HepG2 (cell line): Measurements from ENCODE around the gene ESRP2. TPM values are rescaled to one million over a fixed set of nuclear protein-coding genes. Genes with fewer than 3 reads are reported as not detected.

Experiments used
- ATAC-seq: fragments of 200-7000 bp; cut with Tn5 transposase; 3 replicates; pipeline ENCODE4 v1.9.1; 2020; ENCODE audit warnings: mild to moderate bottlenecking, moderate library complexity
- BruUV-seq: library from RNA; stranded (reverse); fragments of 400-500 nt; replicated peaks from 2 replicates; lab custom pipeline; 2021; lab: Mats Ljungman, UMichigan
- CTCF ChIA-PET: fragments of 300-600 bp; formaldehyde crosslinking; extraction: SDS; loops from one replicate; lab custom pipeline; 2021; ENCODE audit warnings: low total read pairs, inconsistent platforms, low intra/inter-chr PET ratio; lab: Yijun Ruan, JAX
- POLR2A ChIA-PET: fragments of 350-600 bp; sonication (Branson Sonifier 250); formaldehyde crosslinking; loops from one replicate; lab custom pipeline; 2020; ENCODE audit warnings: antibody characterized with exemption, inconsistent platforms; lab: Yijun Ruan, JAX
- DNase-seq: peaks from one replicate; pipeline ENCODE4 v3.0.0-alpha.2; 2015; ENCODE audit warnings: low spot score
- FAIRE-seq: peaks from 3 replicates; lab custom pipeline; 2011; peaks lifted over from hg19 to GRCh38; lab: Jason Lieb, UNC
- H2AFZ ChIP-seq: one replicate; pipeline ENCODE4 v1.6.1; 2011; ENCODE audit warnings: low read length, inconsistent platforms
- H3K27ac ChIP-seq: fragments of 300-600 bp; 3 replicates; pipeline ENCODE4 v1.8.0; 2011; ENCODE audit warnings: mixed run types, mild to moderate bottlenecking, mixed read lengths, low read length, inconsistent platforms; ENCODE audit not compliant: insufficient read depth; ENCODE audit errors: extremely low read length
- H3K27me3 ChIP-seq, 2 experiments: fragments of 200-600 bp in 1 of 2; 2 replicates in 1 of 2; 3 replicates in 1 of 2; pipeline versions ENCODE4 v1.6.0 to v1.8.0; 2011; ENCODE audit warnings: low read length in 2 of 2, mild to moderate bottlenecking in 2 of 2, moderate library complexity in 2 of 2, inconsistent platforms in 1 of 2; ENCODE audit not compliant: insufficient read depth in 2 of 2, control insufficient read depth in 1 of 2
- H3K36me3 ChIP-seq, 2 experiments: fragments of 200-600 bp in 1 of 2; replicated peaks in 1 of 2; 2 replicates in 1 of 2; 3 replicates in 1 of 2; pipeline versions ENCODE4 v1.5.1 to v1.8.0; 2011; ENCODE audit warnings: low read length in 2 of 2, inconsistent platforms in 1 of 2; ENCODE audit not compliant: insufficient read depth in 2 of 2, control insufficient read depth in 1 of 2
- H3K4me1 ChIP-seq: 2 replicates; pipeline ENCODE4 v1.5.1; 2012; ENCODE audit warnings: low read length, inconsistent platforms; ENCODE audit not compliant: insufficient read depth
- H3K4me2 ChIP-seq: 2 replicates; pipeline ENCODE4 v1.6.0; 2011; ENCODE audit warnings: low read depth, low read length, inconsistent platforms
- H3K4me3 ChIP-seq, 3 experiments: fragments of 200-600 bp in 1 of 3; sonication (generic), shearing (Covaris generic) in 1 of 3; replicated peaks in 1 of 3; 2 replicates each; pipeline ENCODE4 v1.5.1; 2011 to 2016; ENCODE audit warnings: low read length in 3 of 3, inconsistent platforms in 2 of 3, low read depth in 2 of 3, mild to moderate bottlenecking in 2 of 3, control low read depth in 1 of 3, mixed read lengths in 1 of 3; ENCODE audit not compliant: insufficient read depth in 1 of 3
- H3K79me2 ChIP-seq: one replicate; pipeline ENCODE4 v1.6.1; 2011; ENCODE audit warnings: low read length, inconsistent platforms; ENCODE audit not compliant: insufficient read depth
- H3K9ac ChIP-seq: 2 replicates; pipeline ENCODE4 v1.6.0; 2011; ENCODE audit warnings: mild to moderate bottlenecking, low read depth, low read length, inconsistent platforms; ENCODE audit not compliant: insufficient read depth
- H3K9me3 ChIP-seq: 2 replicates; pipeline ENCODE4 v1.5.1; 2012; ENCODE audit warnings: mild to moderate bottlenecking, low read length
- H4K20me1 ChIP-seq: 2 replicates; pipeline ENCODE4 v1.6.0; 2011; ENCODE audit warnings: inconsistent platforms, mild to moderate bottlenecking, low read length, moderate library complexity; ENCODE audit not compliant: insufficient read depth
- HDAC2 ChIP-seq: sonication (generic); formaldehyde crosslinking; IDR thresholded peaks from 2 replicates; pipeline ENCODE4 v1.4.0; 2020; ENCODE audit warnings: missing genetic modification reagents
- KDM3A ChIP-seq: IDR thresholded peaks from 2 replicates; pipeline ENCODE4 v1.6.1; 2018; ENCODE audit warnings: low read depth, missing compliant biosample characterization
- PRMT3 ChIP-seq: sonication (generic); formaldehyde crosslinking; IDR thresholded peaks from 2 replicates; pipeline ENCODE4 v1.8.1; 2022; ENCODE audit warnings: low read depth, mild to moderate bottlenecking, moderate library complexity, missing genetic modification reagents, borderline replicate concordance
- RFXAP ChIP-seq: sonication (generic); formaldehyde crosslinking; IDR thresholded peaks from 2 replicates; pipeline ENCODE4 v1.4.0; 2020; ENCODE audit warnings: missing genetic modification reagents, borderline replicate concordance
- SIX1 ChIP-seq: sonication (generic); formaldehyde crosslinking; IDR thresholded peaks from 2 replicates; pipeline ENCODE4 v1.4.0; 2020; ENCODE audit warnings: missing genetic modification reagents, borderline replicate concordance
- SNAI1 ChIP-seq: sonication (generic); formaldehyde crosslinking; IDR thresholded peaks from 2 replicates; pipeline ENCODE4 v1.5.0; 2020; ENCODE audit warnings: mild to moderate bottlenecking, missing genetic modification reagents, borderline replicate concordance
- ZC3H4 ChIP-seq: sonication (generic); formaldehyde crosslinking; IDR thresholded peaks from 2 replicates; pipeline ENCODE4 v1.4.0; 2020; ENCODE audit warnings: missing genetic modification reagents, borderline replicate concordance
- ZMYM3 ChIP-seq: sonication (generic); formaldehyde crosslinking; IDR thresholded peaks from 2 replicates; pipeline ENCODE4 v1.5.1; 2020; ENCODE audit warnings: mild to moderate bottlenecking, missing genetic modification reagents
- ZNF224 ChIP-seq: sonication (generic); formaldehyde crosslinking; IDR thresholded peaks from 2 replicates; pipeline ENCODE4 v1.5.0; 2020; ENCODE audit warnings: mild to moderate bottlenecking, missing genetic modification reagents
- ZNF33A ChIP-seq: sonication (generic); formaldehyde crosslinking; IDR thresholded peaks from 2 replicates; pipeline ENCODE4 v1.5.1; 2020; ENCODE audit warnings: missing genetic modification reagents, mild to moderate bottlenecking, moderate library complexity, borderline replicate concordance
- ZNF383 ChIP-seq: sonication (generic); formaldehyde crosslinking; IDR thresholded peaks from 2 replicates; pipeline ENCODE4 v1.4.0; 2020; ENCODE audit warnings: missing genetic modification reagents, mild to moderate bottlenecking, borderline replicate concordance
- ZNF761 ChIP-seq: sonication (generic); formaldehyde crosslinking; conservative IDR thresholded peaks from 2 replicates; pipeline ENCODE4 v1.4.0; 2020; ENCODE audit warnings: mild to moderate bottlenecking, missing genetic modification reagents
- WGBS: methylation state at CpG from one replicate; pipeline ENCODE4 v1.1.6; 2017; ENCODE audit warnings: low lambda C conversion rate; 5-methylcytosine and 5-hydroxymethylcytosine counted together
- in situ Hi-C: cut with HindIII; loops from 2 replicates; pipeline ENCODE4 v1.10.0; 2017; ENCODE audit warnings: low pct_unique_long_range_greater_than_20kb; ENCODE audit not compliant: extremely low pct_ligation_motif_present
- intact Hi-C: fragments of 100-400 bp; cut with micrococcal nuclease; formaldehyde crosslinking; loops from one replicate; pipeline ENCODE4 v1.10.0; 2022; ENCODE audit not compliant: unreplicated experiment
- polyA plus RNA-seq, 8 experiments: library from polyadenylated mRNA; depleted of rRNA in 3 of 8; stranded (reverse) in 7 of 8; unstranded in 1 of 8; fragments of >200 nt; fragmentation: Illumina TruSeq in 4 of 8; extraction: Trizol in 4 of 8; gene quantifications; 2 replicates each; pipeline versions ENCODE4 v1.2.1 to v1.2.3, GENCODE V29; 2011 to 2016; ENCODE audit warnings: low read depth in 4 of 8, missing spikeins in 1 of 8, mixed read lengths in 1 of 8; ENCODE audit not compliant: insufficient read depth in 1 of 8
- total RNA-seq, 5 experiments: library from RNA; depleted of rRNA; stranded (reverse); fragments of >200 nt; fragmentation: Illumina TruSeq; extraction: Trizol; gene quantifications; 2 replicates each; pipeline ENCODE4 v1.2.3, GENCODE V29; 2016; ENCODE audit warnings: low read depth in 1 of 5

Gene ESRP2
- total and polyA plus RNA-seq, 2 of the 13 experiments (the other 11 are each of a cell fraction or from before 2014, with no cell fraction given): 21.1 to 32.4 TPM

- Histone ChIP-seq H3K79me2 (peaks cover 46% of the 10 kb centered on the region), H3K36me3 (peaks cover 20 to 41% of the 10 kb centered on the region in 2 experiments), H3K9ac (peak overlapping the region; percentile 27; the same call in 1 of the 2 replicates), H3K4me1 (peaks cover 67% of the 10 kb centered on the region), H3K4me3 (no peak overlapping the region), H3K9me3 (no peaks in the 10 kb centered on the region), H4K20me1 (peaks cover 4% of the 10 kb centered on the region; the same call in 1 of the 2 replicates), H3K27me3 (no peaks in the 10 kb centered on the region), H2AFZ (no peak overlapping the region), H3K4me2 (peak overlapping the region; percentile 48; the same call in 1 of the 2 replicates), H3K27ac (peak overlapping the region; percentile 52)
- 67% methylated on average over 3 of the region's 3 CpGs for WGBS
- no TSS peak for BruUV-seq
- FAIRE-seq (no peak), DNase-seq (no peak), ATAC-seq (no peak)
- intact Hi-C loops: no loop called here
- TF ChIP-seq ZNF761 (CRISPR knock-in tag) (no peak), SIX1 (CRISPR knock-in tag) (no peak), ZNF224 (CRISPR knock-in tag) (no peak), HDAC2 (CRISPR knock-in tag) (no peak), ZMYM3 (no peak), SNAI1 (CRISPR knock-in tag) (no peak), ZNF383 (CRISPR knock-in tag) (no peak), ZNF33A (CRISPR knock-in tag) (no peak), RFXAP (CRISPR knock-in tag) (no peak), KDM3A (no peak), ZC3H4 (CRISPR knock-in tag) (no peak), PRMT3 (CRISPR knock-in tag) (no peak)
- in situ Hi-C loops: no loop called here
- CTCF ChIA-PET: no interaction called here
- POLR2A ChIA-PET: interaction anchor here (1.1 to 2.4 kb wide), 4 partner anchors 9 to 35 kb away, joined by 3 to 16 read pairs (median 7); partner anchors contain the start of genes PRMT7, SLC7A6 and SLC7A6OS
Observed at GRCh38 chr16:68276223-68276622, 40.3 kb upstream of the ESRP2 start.
